Measurements from ENCODE around the gene ARHGAP4.
A peak's percentile ranks its signal among the peaks of the same experiment; 100 is the strongest.

ARHGAP4 gene

GRCh38 chrX:153963546-153963945 is 37.5 kb upstream of the ARHGAP4 start:
- no peak for DNase-seq (ENCODE audit: low spot score)

DNA sequence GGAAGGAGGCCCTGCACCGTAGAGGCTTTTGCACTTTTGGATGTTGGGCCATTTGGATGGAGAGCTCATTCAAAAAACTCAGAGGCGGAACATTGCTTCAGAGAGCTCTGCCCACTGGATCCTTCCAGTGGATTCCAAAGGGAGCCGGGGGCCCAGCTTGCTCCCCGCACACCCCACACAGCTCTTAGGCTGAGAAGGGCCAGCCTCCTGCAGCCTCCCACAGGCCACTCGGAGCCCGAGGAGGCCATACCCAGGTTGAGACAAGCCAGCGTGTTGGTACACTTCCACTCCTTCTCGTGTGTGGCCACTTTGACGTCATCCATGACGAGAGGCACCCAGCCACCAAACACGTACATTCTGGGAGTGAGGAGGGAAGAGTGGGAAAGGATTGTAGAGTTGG is 35.2 kb upstream of the ARHGAP4 start:
- no peak for DNase-seq (ENCODE audit: low spot score)

DNA sequence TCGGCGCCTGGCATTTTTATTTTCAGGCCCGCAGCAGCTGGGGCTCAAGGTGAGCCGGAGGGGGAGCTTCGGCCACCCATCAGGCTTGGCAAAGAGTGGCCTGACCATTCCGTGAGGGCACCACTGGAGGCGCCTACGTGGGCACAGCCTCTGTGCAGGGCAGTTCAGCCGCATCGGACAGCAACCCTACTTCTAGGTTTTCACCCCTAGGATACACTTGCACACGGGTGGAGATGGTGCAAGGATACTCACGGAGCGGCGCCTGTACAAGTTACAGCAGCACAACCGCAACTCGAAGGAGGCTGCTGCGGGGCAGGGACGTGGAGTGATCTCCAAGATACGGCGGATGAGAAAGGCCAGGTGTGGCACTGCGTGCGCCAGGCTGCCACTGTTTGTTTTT is 34.7 kb upstream of the ARHGAP4 start:
- DNase-seq (ENCODE audit: low spot score) = no peak

DNA sequence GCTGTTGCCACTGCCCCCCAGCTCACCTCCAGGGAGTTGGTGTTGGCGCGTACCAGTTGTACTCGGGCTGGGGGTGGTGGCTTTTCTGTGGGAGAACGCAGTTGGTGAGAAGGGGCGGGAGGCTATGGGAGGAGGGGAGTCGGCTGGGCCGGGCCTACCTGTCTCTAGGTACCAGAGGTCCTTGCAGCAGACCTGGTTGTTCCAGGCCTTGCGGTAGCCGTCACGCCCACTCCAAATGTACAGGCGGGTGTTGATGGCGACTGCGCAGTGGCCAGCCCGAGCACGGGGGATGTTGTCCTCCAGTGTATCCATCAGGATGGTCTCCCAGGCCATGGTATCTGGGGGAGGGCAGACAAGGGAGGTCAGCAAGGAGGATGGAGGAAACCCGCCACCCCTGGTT is 34.0 kb upstream of the ARHGAP4 start:
- DNase-seq (ENCODE audit: low spot score) = no peak

- DNase-seq (ENCODE audit: low spot score) = no peak
Measured at GRCh38 chrX:153959649-153960048, 33.6 kb upstream of the ARHGAP4 start.

DNA sequence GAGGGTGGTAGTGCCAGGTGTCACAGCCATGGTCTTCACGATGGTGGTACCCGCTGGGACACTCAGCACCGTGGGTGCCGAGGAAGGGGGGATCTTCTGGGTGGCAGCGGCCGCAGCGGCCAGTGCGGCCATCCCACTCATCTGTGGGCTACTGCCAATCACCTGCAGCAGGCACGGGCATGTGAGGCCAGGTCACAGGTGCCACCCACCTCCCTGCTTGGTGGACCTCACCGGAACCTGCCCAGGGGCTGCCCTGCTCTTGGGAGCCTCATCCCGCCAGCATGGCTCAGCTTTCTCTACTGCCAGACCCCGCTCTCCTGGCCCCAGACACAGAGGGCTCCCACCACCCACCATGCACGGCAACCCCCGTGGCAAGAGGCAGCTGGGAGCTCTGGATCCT is 32.5 kb upstream of the ARHGAP4 start:
- DNase-seq (ENCODE audit: low spot score) = no peak

DNA sequence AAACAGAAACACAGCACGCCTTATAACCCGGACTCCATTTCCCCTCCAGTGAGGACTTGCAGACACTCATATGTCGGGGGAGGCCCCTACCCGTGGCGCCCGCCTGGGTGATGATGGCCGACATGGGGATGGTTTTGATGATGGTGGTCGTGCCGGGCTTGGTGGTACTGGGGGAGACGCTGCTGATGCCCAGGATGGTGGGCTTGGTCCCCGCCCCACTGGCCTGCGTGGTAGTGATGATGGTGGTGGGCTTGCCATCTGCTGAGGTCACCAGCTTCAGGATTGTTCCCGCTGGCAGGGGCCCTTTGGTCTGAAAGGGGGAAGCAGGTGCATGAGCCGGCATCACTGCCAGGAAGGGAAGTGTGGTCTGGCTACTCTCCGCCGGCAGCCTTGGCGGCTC is 31.2 kb upstream of the ARHGAP4 start:
- no peak for DNase-seq (ENCODE audit: low spot score)

DNA sequence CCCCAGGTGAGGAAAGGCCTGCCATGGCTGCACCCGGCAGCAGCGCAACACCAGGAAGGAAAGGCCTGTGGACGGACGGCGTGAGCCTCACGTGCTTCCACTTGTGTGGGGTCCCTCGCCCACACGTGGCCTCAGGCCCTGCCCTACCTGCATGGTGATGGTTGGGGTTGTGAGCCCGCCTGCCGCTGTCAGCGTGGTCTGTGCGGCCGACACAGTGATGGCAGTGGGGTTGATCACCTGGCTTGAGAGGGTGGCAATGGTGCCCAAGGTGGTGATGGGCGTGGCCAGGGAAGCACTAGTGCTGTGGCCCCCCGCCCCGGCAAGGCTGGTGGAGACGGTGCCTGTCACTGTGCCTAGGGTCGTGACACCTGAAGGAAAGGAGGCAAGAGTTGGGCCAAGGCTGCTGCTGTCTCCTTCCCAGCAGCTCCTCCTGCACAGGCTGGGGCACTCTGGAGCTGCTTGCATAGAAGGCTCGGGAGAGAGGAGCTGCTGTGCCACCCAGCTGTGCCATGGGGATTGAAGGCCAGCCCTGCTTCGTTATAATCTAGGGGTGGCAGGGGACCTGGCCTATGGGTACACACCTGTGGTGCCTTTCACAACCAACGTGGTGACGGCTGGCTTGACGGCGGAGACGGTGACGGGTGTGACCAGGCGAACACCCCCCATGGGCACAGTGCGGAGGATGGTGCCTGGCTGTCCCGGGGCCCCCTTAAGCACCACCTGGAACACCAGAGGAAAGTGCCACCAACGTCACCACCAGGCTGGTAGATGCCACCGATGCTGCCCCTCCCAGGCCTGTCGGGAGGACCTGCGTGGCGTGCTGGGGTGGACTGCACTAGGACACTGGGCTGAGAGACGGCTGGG is 30.2 kb upstream of the ARHGAP4 start:
- DNase-seq (ENCODE audit: low spot score) = no peak

- DNase-seq (ENCODE audit: low spot score) = no peak
Measured at GRCh38 chrX:153955228-153955732, 29.2 kb upstream of the ARHGAP4 start.

DNA sequence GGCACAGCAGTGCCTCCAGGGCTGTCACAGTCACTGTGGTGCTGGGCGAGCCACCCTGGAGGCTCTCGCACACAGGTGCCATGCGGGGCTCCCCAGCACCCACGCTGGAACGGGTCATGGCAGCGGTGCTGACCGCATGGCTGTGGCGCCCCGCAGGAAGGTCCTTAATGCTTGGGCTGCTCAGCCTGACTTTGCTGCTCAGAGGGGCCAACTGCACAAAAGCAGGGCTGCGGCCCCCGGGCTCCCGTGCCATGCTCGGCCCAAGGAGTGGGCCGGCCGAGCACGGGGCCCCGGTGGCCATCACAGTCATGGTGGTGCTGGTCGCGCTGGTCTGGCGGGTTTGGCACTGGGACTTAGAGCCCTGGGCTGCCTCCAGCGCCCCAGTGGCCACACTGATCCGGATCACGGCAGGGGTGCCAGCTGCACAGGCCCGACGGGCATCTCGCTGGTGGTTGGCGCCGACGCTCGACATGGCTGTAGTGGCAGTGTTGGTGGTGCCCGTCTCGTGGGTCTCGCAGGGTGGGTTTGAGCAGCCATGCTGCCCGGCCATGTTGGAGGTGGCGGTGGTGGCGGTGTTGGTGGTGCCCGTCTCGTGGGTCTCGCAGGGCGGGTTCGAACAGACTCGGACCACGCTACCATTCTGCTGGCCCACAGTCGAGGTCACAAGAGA is 28.6 kb upstream of the ARHGAP4 start:
- no peak for DNase-seq (ENCODE audit: low spot score)

GRCh38 chrX:153953892-153954557 is 28.0 kb upstream of the ARHGAP4 start:
- DNase-seq (ENCODE audit: low spot score) = no peak

DNA sequence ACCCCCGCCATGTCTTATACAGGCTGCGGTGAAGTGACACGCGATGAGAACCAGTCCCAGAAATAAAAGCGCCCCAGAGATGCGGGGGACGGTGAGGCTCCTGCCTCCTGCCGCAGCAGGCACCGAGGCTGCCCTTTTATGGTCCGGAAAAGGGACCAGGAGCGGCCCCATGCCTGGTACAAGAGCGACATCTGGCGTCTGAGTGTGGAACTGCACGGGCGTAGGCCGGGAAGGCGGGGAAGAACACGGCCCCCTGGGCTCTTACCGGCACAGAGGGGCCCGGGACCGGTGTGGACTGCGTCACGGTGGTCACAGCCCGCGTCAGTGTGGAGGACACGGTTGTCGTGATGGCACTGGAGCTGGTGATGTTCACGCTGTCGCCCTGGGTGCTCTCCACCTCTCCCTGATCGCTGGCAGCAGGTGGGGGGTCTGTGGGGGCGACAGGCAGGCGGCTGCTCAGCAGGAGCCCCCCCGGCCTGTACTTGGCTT is 27.3 kb upstream of the ARHGAP4 start:
- peak; percentile 67 for DNase-seq (ENCODE audit: low spot score)

- no peak for DNase-seq (ENCODE audit: low spot score)
Measured at GRCh38 chrX:153952373-153953026, 26.4 kb upstream of the ARHGAP4 start.

DNA sequence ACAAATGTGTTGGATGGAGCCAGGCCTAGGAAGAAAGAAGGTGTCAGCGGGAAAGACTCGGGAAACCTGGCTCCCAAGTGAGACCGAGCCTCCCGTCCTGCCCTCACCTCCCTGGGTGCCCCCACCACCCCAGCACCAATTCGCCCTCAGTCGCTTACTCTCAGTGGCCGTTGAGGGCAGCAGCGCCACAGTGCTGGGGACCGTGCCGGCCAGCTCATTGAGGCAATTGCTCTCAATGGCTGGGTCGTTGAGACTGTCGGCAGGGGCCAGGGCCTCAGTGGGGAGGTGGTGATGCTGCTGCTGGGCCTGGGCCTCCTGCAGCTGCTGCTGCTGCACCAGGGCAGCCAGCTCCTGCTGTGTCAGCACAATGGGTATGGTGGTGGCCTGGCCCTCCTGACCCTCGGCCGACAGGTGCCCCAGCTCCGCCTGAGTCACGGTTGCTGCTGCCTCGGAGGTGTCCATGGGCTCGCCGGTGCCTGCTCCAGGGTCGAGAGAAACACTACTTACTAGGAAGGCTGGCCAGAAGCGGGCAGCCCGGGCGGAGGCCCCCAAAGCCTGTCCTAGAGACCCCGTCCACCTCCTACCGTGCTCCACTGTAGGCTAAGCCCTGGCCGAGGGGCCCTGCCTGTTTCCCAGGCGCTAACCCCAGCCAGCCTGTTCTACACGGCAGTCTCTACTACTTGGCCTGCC is 25.8 kb upstream of the ARHGAP4 start:
- DNase-seq (ENCODE audit: low spot score) = no peak

DNA sequence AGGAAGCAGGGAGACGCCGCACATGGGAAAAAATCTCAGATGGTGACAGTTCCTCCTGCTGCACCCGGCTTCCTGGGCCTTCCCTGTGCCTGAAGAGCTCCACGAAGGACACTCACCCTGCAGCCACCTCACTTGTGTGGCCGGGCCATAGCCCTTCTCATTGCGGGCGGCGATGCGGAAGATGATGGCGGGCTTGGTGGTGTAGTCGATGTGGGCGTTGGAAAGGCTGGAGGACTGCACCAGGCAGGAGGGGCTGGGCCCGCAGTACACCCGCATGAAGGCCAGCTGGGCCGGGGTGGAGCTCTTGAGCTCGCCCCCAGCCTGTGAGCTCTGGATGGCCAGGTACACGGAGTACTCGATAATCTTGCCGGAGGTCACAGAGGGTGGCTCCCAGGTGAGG is 24.1 kb upstream of the ARHGAP4 start:
- no peak for DNase-seq (ENCODE audit: low spot score)

DNA sequence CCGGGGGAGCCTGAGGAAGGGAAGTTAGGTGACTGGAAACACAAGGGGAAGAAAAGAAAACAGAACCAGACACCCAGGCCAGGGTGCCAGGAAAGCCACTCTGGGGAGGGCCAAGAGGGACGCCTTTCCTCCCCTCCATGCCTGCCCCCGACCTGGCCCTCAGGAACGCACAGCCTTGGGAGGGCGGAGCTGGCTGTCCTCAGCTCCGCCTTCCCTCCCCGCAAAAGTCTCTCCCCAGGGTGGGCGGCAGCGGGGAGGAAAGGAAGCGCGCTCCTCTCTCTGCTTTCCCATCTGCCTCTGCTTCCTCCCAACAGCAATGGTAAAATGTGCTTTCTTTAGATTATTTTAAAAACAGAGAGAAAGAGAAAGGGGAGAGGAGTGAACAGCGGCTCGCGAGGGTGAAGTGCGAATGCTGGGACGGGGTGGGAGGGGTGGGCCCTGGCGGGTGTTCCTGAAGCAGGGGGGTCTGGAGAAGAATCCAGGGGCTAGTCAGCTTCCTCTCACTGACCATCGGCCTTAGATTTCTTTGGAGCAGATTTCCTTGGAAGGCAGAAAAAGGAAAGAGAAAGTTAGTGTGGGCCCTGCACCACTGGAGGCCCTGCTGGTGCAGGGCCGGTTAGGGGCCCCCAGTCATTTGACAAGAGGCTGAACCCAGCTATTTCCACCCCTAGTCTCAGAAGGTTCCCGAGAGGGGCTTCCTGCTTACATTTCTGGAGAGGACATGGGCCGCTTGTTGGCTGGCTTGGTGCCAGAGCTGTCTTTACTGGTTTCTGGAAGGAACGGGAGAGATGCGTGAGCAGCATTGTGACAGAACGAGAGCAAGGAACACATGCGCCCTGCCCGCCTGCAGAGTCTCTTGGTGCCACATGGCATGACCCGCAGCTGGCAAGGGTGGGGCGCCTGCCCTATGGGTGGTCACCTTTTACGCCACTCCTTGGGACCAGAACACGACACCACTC is 23.1 kb upstream of the ARHGAP4 start:
- no peak for DNase-seq (ENCODE audit: low spot score)

DNA sequence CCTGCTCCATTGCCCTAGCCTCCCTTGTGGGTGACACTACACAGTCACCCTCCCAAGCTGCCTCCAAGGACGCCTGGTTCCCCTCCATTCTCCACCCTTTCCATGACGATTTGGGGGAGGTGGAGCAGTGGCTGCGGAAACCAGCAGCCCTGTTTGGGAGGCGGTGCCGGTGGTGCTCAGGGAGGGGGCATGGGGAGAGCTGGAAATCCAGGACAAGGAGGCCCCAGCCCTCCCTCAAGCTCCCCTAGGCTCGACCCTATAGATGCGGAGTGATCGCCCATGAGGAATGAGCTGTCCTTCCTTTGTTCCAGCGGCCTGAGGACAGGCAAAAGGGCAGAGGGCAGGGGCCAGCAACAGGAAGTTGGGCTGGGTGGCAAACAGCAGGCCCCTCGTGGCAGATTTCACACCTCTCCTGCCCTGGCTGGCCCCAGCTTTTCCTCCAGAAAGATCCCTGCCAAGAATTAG is 22.0 kb upstream of the ARHGAP4 start:
- DNase-seq (ENCODE audit: low spot score) = no peak

GRCh38 chrX:153947009-153947769 is 21.1 kb upstream of the ARHGAP4 start:
- DNase-seq (ENCODE audit: low spot score) = peak; percentile 74
